HepG2 (cell line): ENCODE data around the gene MFSD11. TPM values are rescaled to one million over a fixed set of nuclear protein-coding genes. Genes with fewer than 3 reads are reported as not detected.

Experiments used
- ATAC-seq: fragments of 200-7000 bp; cut with Tn5 transposase; 3 replicates; pipeline ENCODE4 v1.9.1; 2020; ENCODE audit warnings: mild to moderate bottlenecking, moderate library complexity
- BruUV-seq: library from RNA; stranded (reverse); fragments of 400-500 nt; replicated peaks from 2 replicates; lab custom pipeline; 2021; lab: Mats Ljungman, UMichigan
- CTCF ChIA-PET: fragments of 300-600 bp; formaldehyde crosslinking; extraction: SDS; loops from one replicate; lab custom pipeline; 2021; ENCODE audit warnings: low total read pairs, inconsistent platforms, low intra/inter-chr PET ratio; lab: Yijun Ruan, JAX
- POLR2A ChIA-PET: fragments of 350-600 bp; sonication (Branson Sonifier 250); formaldehyde crosslinking; loops from one replicate; lab custom pipeline; 2020; ENCODE audit warnings: antibody characterized with exemption, inconsistent platforms; lab: Yijun Ruan, JAX
- DNase-seq: peaks from one replicate; pipeline ENCODE4 v3.0.0-alpha.2; 2015; ENCODE audit warnings: low spot score
- FAIRE-seq: peaks from 3 replicates; lab custom pipeline; 2011; peaks lifted over from hg19 to GRCh38; lab: Jason Lieb, UNC
- H2AFZ ChIP-seq: one replicate; pipeline ENCODE4 v1.6.1; 2011; ENCODE audit warnings: low read length, inconsistent platforms
- H3K27ac ChIP-seq: fragments of 300-600 bp; 3 replicates; pipeline ENCODE4 v1.8.0; 2011; ENCODE audit warnings: mixed run types, mild to moderate bottlenecking, mixed read lengths, low read length, inconsistent platforms; ENCODE audit not compliant: insufficient read depth; ENCODE audit errors: extremely low read length
- H3K27me3 ChIP-seq, 2 experiments: fragments of 200-600 bp in 1 of 2; 2 replicates in 1 of 2; 3 replicates in 1 of 2; pipeline versions ENCODE4 v1.6.0 to v1.8.0; 2011; ENCODE audit warnings: low read length in 2 of 2, mild to moderate bottlenecking in 2 of 2, moderate library complexity in 2 of 2, inconsistent platforms in 1 of 2; ENCODE audit not compliant: insufficient read depth in 2 of 2, control insufficient read depth in 1 of 2
- H3K36me3 ChIP-seq, 2 experiments: fragments of 200-600 bp in 1 of 2; replicated peaks in 1 of 2; 2 replicates in 1 of 2; 3 replicates in 1 of 2; pipeline versions ENCODE4 v1.5.1 to v1.8.0; 2011; ENCODE audit warnings: low read length in 2 of 2, inconsistent platforms in 1 of 2; ENCODE audit not compliant: insufficient read depth in 2 of 2, control insufficient read depth in 1 of 2
- H3K4me1 ChIP-seq: 2 replicates; pipeline ENCODE4 v1.5.1; 2012; ENCODE audit warnings: low read length, inconsistent platforms; ENCODE audit not compliant: insufficient read depth
- H3K4me2 ChIP-seq: 2 replicates; pipeline ENCODE4 v1.6.0; 2011; ENCODE audit warnings: low read depth, low read length, inconsistent platforms
- H3K4me3 ChIP-seq, 3 experiments: fragments of 200-600 bp in 1 of 3; sonication (generic), shearing (Covaris generic) in 1 of 3; replicated peaks in 1 of 3; 2 replicates each; pipeline ENCODE4 v1.5.1; 2011 to 2016; ENCODE audit warnings: low read length in 3 of 3, inconsistent platforms in 2 of 3, low read depth in 2 of 3, mild to moderate bottlenecking in 2 of 3, control low read depth in 1 of 3, mixed read lengths in 1 of 3; ENCODE audit not compliant: insufficient read depth in 1 of 3
- H3K79me2 ChIP-seq: one replicate; pipeline ENCODE4 v1.6.1; 2011; ENCODE audit warnings: low read length, inconsistent platforms; ENCODE audit not compliant: insufficient read depth
- H3K9ac ChIP-seq: 2 replicates; pipeline ENCODE4 v1.6.0; 2011; ENCODE audit warnings: mild to moderate bottlenecking, low read depth, low read length, inconsistent platforms; ENCODE audit not compliant: insufficient read depth
- H3K9me3 ChIP-seq: 2 replicates; pipeline ENCODE4 v1.5.1; 2012; ENCODE audit warnings: mild to moderate bottlenecking, low read length
- H4K20me1 ChIP-seq: 2 replicates; pipeline ENCODE4 v1.6.0; 2011; ENCODE audit warnings: inconsistent platforms, mild to moderate bottlenecking, low read length, moderate library complexity; ENCODE audit not compliant: insufficient read depth
- ARID3A ChIP-seq: IDR thresholded peaks from 2 replicates; pipeline ENCODE4 v1.6.1; 2012; ENCODE audit warnings: low read depth, low read length, improper control_type of control experiment
- BRD4 ChIP-seq: sonication (generic); formaldehyde crosslinking; IDR thresholded peaks from 2 replicates; pipeline ENCODE4 v1.4.0; 2020; ENCODE audit warnings: missing genetic modification reagents
- FOXK2 ChIP-seq: fragments of 450-650 bp; IDR thresholded peaks from 2 replicates; pipeline ENCODE4 v1.6.1; 2016
- PHF5A ChIP-seq: IDR thresholded peaks from one replicate; pipeline ENCODE4 v1.6.1; 2018; ENCODE audit warnings: low read depth, missing genetic modification reagents; ENCODE audit not compliant: unreplicated experiment
- POLR2A ChIP-seq, 2 experiments: IDR thresholded peaks; 2 replicates each; pipeline ENCODE4 v1.6.1; 2011; ENCODE audit warnings: low read depth in 2 of 2, low read length in 2 of 2, mild to moderate bottlenecking in 1 of 2, moderate library complexity in 1 of 2; ENCODE audit not compliant: insufficient read depth in 1 of 2
- RBAK ChIP-seq: sonication (generic); formaldehyde crosslinking; IDR thresholded peaks from 2 replicates; pipeline ENCODE4 v1.5.1; 2020; ENCODE audit warnings: mild to moderate bottlenecking, missing genetic modification reagents
- STAG1 ChIP-seq: sonication (generic); formaldehyde crosslinking; IDR thresholded peaks from 2 replicates; pipeline ENCODE4 v1.4.0; 2020; ENCODE audit warnings: missing genetic modification reagents
- ZBTB10 ChIP-seq: sonication (generic); formaldehyde crosslinking; IDR thresholded peaks from 2 replicates; pipeline ENCODE4 v1.4.0; 2020; ENCODE audit warnings: missing genetic modification reagents, borderline replicate concordance
- ZBTB44 ChIP-seq: sonication (generic); formaldehyde crosslinking; IDR thresholded peaks from 2 replicates; pipeline ENCODE4 v1.4.0; 2020; ENCODE audit warnings: missing genetic modification reagents
- ZNF362 ChIP-seq: sonication (generic); formaldehyde crosslinking; IDR thresholded peaks from 2 replicates; pipeline ENCODE4 v1.4.0; 2020; ENCODE audit warnings: missing genetic modification reagents, mild to moderate bottlenecking, borderline replicate concordance
- ZNF501 ChIP-seq: sonication (generic); formaldehyde crosslinking; IDR thresholded peaks from 2 replicates; pipeline ENCODE4 v1.5.1; 2020; ENCODE audit warnings: mild to moderate bottlenecking, moderate library complexity, missing genetic modification reagents
- ZNF652 ChIP-seq: IDR thresholded peaks from 2 replicates; pipeline ENCODE4 v1.6.1; 2016; ENCODE audit warnings: low read depth, borderline replicate concordance
- ZNF660 ChIP-seq: sonication (generic); formaldehyde crosslinking; IDR thresholded peaks from 2 replicates; pipeline ENCODE4 v1.5.1; 2020; ENCODE audit warnings: mild to moderate bottlenecking, low read depth, missing genetic modification reagents, borderline replicate concordance
- WGBS: methylation state at CpG from one replicate; pipeline ENCODE4 v1.1.6; 2017; ENCODE audit warnings: low lambda C conversion rate; 5-methylcytosine and 5-hydroxymethylcytosine counted together
- in situ Hi-C: cut with HindIII; loops from 2 replicates; pipeline ENCODE4 v1.10.0; 2017; ENCODE audit warnings: low pct_unique_long_range_greater_than_20kb; ENCODE audit not compliant: extremely low pct_ligation_motif_present
- intact Hi-C: fragments of 100-400 bp; cut with micrococcal nuclease; formaldehyde crosslinking; loops from one replicate; pipeline ENCODE4 v1.10.0; 2022; ENCODE audit not compliant: unreplicated experiment
- polyA plus RNA-seq, 8 experiments: library from polyadenylated mRNA; depleted of rRNA in 3 of 8; stranded (reverse) in 7 of 8; unstranded in 1 of 8; fragments of >200 nt; fragmentation: Illumina TruSeq in 4 of 8; extraction: Trizol in 4 of 8; gene quantifications; 2 replicates each; pipeline versions ENCODE4 v1.2.1 to v1.2.3, GENCODE V29; 2011 to 2016; ENCODE audit warnings: low read depth in 4 of 8, missing spikeins in 1 of 8, mixed read lengths in 1 of 8; ENCODE audit not compliant: insufficient read depth in 1 of 8
- total RNA-seq, 5 experiments: library from RNA; depleted of rRNA; stranded (reverse); fragments of >200 nt; fragmentation: Illumina TruSeq; extraction: Trizol; gene quantifications; 2 replicates each; pipeline ENCODE4 v1.2.3, GENCODE V29; 2016; ENCODE audit warnings: low read depth in 1 of 5

MFSD11 gene
- total and polyA plus RNA-seq, 2 of the 13 experiments (the other 11 are each of a cell fraction or from before 2014, with no cell fraction given) = 26.1 to 36.3 TPM

- TF ChIP-seq ZNF501 = no peak
- peak; percentile 21 for TF ChIP-seq PHF5A (CRISPR knock-in tag)
These were observed 3.7 kb upstream of the MFSD11 start (continued) for GRCh38 chr17:76734080-76734840.

GRCh38 chr17:76735006-76735405 lies 2.9 kb upstream of the MFSD11 start:
- 4% methylated on average over 5 of the region's 5 CpGs for WGBS
- Histone ChIP-seq H3K36me3 (peaks cover 12 to 35% of the 10 kb centered on the region in 2 experiments), H2AFZ (no peak overlapping the region), H3K4me2 (peak overlapping the region; percentile 88), H3K9me3 (no peaks in the 10 kb centered on the region), H3K9ac (peak overlapping the region; percentile 100), H3K79me2 (peaks cover 65% of the 10 kb centered on the region), H3K4me1 (peaks cover 46% of the 10 kb centered on the region), H4K20me1 (peaks cover 35% of the 10 kb centered on the region), H3K27me3 (peaks cover 0 to 3% of the 10 kb centered on the region in 2 experiments; a peak in 1 of 5 replicates), H3K27ac (peak overlapping the region; percentile 96), H3K4me3 (peak overlapping the region; percentile 93 to 100 (median 100); a peak in 5 of 6 replicates)
- ATAC-seq (no peak), DNase-seq (peak; percentile 54), FAIRE-seq (no peak)
- no TSS peak for BruUV-seq
- intact Hi-C loops = no loop called here
- ChIA-PET CTCF (no interaction called here), POLR2A (interaction anchor here (0.9 to 4.1 kb wide), 2 partner anchors 8 to 202 kb away, joined by 3 to 71 read pairs; partner anchors contain the start of genes JMJD6 and METTL23)
- in situ Hi-C loops = no loop called here
- 0 out of 2 replicates have a peak, but pooled peaks have one; percentile 19 for TF ChIP-seq ZBTB10 (CRISPR knock-in tag)
- no peak for TF ChIP-seq FOXK2
- no peak for TF ChIP-seq ARID3A
- no peak for TF ChIP-seq ZNF362
- TF ChIP-seq ZBTB44 (CRISPR knock-in tag) = no peak
- no peak for TF ChIP-seq ZNF660
- no peak for TF ChIP-seq ZNF652 (CRISPR knock-in tag)
- TF ChIP-seq POLR2A (IDR thresholded peaks at IDR 0.05; ENCODE audit: insufficient read depth in 1 of 2, low read depth in 2 of 2, low read length in 2 of 2) = peak in 1 of 2 experiments; percentile 42; a peak in 2 of 4 replicates
- TF ChIP-seq STAG1 (CRISPR knock-in tag) = 0 out of 2 replicates have a peak, but pooled peaks have one; percentile 9
- no peak for TF ChIP-seq BRD4 (CRISPR knock-in tag)
- TF ChIP-seq RBAK (CRISPR knock-in tag) = 0 out of 2 replicates have a peak, but pooled peaks have one; percentile 24
